Measurements from ENCODE around the gene TMEM39B.

GRCh38 chr1:32114420-32114819, 41.7 kb downstream of the TMEM39B start:
- TF ChIP-seq, protein P1, sequence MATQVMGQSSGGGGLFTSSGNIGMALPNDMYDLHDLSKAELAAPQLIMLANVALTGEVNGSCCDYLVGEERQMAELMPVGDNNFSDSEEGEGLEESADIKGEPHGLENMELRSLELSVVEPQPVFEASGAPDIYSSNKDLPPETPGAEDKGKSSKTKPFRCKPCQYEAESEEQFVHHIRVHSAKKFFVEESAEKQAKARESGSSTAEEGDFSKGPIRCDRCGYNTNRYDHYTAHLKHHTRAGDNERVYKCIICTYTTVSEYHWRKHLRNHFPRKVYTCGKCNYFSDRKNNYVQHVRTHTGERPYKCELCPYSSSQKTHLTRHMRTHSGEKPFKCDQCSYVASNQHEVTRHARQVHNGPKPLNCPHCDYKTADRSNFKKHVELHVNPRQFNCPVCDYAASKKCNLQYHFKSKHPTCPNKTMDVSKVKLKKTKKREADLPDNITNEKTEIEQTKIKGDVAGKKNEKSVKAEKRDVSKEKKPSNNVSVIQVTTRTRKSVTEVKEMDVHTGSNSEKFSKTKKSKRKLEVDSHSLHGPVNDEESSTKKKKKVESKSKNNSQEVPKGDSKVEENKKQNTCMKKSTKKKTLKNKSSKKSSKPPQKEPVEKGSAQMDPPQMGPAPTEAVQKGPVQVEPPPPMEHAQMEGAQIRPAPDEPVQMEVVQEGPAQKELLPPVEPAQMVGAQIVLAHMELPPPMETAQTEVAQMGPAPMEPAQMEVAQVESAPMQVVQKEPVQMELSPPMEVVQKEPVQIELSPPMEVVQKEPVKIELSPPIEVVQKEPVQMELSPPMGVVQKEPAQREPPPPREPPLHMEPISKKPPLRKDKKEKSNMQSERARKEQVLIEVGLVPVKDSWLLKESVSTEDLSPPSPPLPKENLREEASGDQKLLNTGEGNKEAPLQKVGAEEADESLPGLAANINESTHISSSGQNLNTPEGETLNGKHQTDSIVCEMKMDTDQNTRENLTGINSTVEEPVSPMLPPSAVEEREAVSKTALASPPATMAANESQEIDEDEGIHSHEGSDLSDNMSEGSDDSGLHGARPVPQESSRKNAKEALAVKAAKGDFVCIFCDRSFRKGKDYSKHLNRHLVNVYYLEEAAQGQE (IDR thresholded peaks at IDR 0.05; ENCODE audit: unreplicated experiment), result no peak
- TF ChIP-seq CTCF (conservative IDR thresholded peaks at IDR 0.05; ENCODE audit: low read depth in 2 of 2), result no peak
- no peak for TF ChIP-seq POLR2AphosphoS5 (IDR thresholded peaks at IDR 0.05; ENCODE audit: low read depth)
- TF ChIP-seq ZNF331 (CRISPR knock-in tag; IDR thresholded peaks at IDR 0.05; ENCODE audit: low read depth), result no peak
- no peak for TF ChIP-seq EZH2phosphoT487 (IDR thresholded peaks at IDR 0.05; ENCODE audit: unreplicated experiment)
- no peak for TF ChIP-seq EZH2 (IDR thresholded peaks at IDR 0.05; ENCODE audit: low read depth, unreplicated experiment)
- TF ChIP-seq STAT1 (IDR thresholded peaks at IDR 0.05; ENCODE audit: unreplicated experiment), result no peak
- no peak for TF ChIP-seq CREB1 (CRISPR knock-in tag; IDR thresholded peaks at IDR 0.05; ENCODE audit: low read depth)
- TF ChIP-seq, protein P2, sequence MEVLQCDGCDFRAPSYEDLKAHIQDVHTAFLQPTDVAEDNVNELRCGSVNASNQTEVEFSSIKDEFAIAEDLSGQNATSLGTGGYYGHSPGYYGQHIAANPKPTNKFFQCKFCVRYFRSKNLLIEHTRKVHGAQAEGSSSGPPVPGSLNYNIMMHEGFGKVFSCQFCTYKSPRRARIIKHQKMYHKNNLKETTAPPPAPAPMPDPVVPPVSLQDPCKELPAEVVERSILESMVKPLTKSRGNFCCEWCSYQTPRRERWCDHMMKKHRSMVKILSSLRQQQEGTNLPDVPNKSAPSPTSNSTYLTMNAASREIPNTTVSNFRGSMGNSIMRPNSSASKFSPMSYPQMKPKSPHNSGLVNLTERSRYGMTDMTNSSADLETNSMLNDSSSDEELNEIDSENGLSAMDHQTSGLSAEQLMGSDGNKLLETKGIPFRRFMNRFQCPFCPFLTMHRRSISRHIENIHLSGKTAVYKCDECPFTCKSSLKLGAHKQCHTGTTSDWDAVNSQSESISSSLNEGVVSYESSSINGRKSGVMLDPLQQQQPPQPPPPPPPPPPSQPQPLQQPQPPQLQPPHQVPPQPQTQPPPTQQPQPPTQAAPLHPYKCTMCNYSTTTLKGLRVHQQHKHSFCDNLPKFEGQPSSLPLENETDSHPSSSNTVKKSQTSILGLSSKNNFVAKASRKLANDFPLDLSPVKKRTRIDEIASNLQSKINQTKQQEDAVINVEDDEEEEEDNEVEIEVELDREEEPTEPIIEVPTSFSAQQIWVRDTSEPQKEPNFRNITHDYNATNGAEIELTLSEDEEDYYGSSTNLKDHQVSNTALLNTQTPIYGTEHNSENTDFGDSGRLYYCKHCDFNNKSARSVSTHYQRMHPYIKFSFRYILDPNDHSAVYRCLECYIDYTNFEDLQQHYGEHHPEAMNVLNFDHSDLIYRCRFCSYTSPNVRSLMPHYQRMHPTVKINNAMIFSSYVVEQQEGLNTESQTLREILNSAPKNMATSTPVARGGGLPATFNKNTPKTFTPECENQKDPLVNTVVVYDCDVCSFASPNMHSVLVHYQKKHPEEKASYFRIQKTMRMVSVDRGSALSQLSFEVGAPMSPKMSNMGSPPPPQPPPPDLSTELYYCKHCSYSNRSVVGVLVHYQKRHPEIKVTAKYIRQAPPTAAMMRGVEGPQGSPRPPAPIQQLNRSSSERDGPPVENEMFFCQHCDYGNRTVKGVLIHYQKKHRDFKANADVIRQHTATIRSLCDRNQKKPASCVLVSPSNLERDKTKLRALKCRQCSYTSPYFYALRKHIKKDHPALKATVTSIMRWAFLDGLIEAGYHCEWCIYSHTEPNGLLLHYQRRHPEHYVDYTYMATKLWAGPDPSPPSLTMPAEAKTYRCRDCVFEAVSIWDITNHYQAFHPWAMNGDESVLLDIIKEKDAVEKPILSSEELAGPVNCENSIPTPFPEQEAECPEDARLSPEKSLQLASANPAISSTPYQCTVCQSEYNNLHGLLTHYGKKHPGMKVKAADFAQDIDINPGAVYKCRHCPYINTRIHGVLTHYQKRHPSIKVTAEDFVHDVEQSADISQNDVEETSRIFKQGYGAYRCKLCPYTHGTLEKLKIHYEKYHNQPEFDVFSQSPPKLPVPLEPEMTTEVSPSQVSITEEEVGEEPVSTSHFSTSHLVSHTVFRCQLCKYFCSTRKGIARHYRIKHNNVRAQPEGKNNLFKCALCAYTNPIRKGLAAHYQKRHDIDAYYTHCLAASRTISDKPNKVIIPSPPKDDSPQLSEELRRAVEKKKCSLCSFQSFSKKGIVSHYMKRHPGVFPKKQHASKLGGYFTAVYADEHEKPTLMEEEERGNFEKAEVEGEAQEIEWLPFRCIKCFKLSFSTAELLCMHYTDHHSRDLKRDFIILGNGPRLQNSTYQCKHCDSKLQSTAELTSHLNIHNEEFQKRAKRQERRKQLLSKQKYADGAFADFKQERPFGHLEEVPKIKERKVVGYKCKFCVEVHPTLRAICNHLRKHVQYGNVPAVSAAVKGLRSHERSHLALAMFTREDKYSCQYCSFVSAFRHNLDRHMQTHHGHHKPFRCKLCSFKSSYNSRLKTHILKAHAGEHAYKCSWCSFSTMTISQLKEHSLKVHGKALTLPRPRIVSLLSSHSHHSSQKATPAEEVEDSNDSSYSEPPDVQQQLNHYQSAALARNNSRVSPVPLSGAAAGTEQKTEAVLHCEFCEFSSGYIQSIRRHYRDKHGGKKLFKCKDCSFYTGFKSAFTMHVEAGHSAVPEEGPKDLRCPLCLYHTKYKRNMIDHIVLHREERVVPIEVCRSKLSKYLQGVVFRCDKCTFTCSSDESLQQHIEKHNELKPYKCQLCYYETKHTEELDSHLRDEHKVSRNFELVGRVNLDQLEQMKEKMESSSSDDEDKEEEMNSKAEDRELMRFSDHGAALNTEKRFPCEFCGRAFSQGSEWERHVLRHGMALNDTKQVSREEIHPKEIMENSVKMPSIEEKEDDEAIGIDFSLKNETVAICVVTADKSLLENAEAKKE (CRISPR knock-in tag; IDR thresholded peaks at IDR 0.05), result no peak
- no peak for TF ChIP-seq ZNF114 (CRISPR knock-in tag; IDR thresholded peaks at IDR 0.05)
- TF ChIP-seq JUNB (IDR thresholded peaks at IDR 0.05; ENCODE audit: unreplicated experiment), result no peak
- TF ChIP-seq NANOG (IDR thresholded peaks at IDR 0.05; ENCODE audit: borderline replicate concordance), result no peak

Measured in GM23338 (cell line).